HG02759 (cell line): ENCODE results near the gene EEF1AKMT1.

Source experiments
- ATAC-seq: cut with Tn5 transposase; IDR thresholded peaks from one replicate; pipeline ENCODE4 v1.9.1; 2021; ENCODE audit warnings: mild to moderate bottlenecking, moderate library complexity; ENCODE audit not compliant: unreplicated experiment

The EEF1AKMT1 gene

DNA sequence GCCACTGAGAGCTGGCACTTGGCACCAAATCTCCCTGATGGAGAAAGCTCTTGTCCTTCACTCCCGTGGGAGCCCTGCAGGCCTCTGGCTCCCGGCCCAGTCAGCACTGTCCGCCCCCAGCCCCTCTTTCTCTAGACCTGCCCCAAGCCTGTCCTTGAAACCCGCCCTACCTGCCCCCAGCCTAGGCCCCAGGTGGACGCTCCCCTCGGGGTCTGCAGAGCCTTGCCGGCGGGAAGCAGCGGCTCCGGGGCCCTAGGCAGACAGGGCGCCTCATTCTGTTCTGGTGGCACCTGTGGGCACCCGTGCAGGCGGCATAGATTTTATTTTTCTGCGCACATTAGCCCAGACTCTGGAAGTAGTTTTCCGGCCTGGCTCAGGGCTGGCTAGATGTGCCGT is 52.7 kb downstream of the EEF1AKMT1 start:
- no peak for ATAC-seq

DNA sequence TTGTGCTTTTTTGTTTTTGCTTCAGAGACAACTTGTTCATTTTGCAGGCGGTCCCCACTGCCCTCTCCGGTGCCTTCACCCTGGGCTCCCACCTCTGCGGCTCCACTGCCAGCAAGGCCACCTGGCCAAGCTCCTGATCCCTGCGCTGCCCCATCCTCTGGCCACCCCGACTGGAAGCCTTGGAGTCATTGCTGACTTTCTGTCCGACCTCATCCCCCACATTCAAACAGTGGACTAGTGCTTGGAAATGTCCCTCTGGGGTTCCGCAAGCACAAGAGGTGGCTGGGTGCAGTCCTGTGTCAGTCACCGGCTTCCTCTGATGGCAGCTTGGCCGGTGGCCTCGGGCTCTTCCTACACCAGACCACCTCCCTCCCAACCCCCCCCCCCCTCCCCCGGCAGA is 53.3 kb downstream of the EEF1AKMT1 start:
- ATAC-seq = no peak

DNA sequence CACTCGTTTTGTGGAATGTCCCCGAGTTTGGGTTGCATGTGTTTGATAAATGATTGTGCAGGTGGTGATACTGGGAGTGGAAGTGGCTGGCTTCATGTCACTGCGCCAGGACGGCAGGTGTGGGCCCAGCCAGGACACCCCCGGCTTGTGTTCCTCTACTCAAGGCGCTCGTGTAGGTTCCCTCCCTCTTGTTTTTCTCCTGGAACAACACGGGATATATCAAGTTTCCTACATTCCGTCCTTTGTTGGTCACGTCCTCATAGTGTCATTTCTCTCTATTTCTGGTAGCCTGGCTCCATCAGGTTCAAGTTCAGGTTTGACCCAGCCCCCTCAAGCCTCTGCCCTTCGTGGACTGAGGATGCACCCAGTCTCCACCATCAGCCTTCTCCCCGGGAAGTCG is 54.0 kb downstream of the EEF1AKMT1 start:
- no peak for ATAC-seq

DNA sequence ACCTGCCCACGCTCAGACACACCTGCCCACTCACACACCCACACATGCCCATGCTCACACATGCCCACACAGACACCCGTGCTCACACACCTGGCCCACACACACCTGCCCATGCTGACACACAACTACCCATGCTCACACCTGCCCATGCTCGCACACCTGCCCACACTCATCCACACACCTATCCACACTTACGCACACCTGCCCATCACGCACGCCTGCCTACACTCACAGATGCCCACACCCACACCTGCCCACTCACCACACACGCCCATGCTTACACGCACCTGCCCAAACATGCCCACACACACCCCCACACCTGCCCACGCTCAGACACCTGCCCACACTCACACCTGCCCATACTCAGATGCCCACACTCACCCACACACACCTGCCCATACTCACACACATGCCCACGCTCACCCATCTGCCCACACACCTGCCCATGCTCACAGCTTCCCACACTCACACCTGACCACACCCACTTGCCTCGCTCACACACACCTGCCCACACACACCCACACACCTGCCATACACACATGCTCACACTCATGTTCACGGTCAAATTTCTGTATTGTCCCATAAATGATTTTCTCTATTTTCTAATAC is 54.7 kb downstream of the EEF1AKMT1 start:
- no peak for ATAC-seq

DNA sequence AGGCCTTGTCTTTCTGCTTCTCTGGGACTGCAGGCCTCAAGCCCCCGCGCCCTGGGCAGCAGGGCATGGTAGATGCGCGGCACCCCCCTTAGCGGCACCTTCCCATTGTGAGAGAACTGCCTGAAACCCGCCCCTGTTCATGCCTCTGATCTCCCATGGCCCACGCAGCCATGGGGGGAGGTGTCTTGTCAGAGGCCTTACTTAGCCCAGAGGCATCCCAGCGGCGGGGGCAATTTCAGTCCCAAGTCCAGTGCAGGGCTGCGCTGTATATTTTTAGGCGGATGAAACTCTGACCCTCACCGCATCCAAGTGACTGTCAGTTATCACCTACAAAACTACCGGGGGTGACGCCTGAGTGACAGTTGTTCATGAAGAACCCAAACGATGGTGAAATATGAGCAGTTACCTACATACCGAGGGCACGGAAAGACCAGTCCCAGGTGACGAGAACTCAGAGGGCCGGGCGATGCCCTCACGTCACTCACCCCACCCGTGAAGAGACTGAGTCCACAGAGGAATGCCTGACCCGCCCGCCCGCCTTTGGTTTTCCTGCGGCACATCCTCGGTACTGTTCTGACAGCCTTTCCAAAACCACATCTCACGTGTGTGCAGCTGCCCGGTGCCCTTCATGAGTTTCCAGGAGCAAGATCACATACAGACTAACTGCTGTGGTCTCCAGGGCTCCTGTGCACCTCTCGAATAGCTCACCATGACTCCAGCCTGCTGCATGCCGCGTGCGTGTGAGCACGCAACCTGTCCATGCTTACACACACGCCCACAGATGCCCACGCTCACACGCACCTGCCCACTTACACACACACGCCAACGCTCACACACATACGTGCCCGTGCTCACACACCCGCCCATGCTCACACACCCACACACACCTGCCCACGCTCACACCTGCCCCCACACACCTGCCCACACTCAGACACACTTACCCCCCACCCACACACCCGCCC is 55.9 kb downstream of the EEF1AKMT1 start:
- no peak for ATAC-seq

DNA sequence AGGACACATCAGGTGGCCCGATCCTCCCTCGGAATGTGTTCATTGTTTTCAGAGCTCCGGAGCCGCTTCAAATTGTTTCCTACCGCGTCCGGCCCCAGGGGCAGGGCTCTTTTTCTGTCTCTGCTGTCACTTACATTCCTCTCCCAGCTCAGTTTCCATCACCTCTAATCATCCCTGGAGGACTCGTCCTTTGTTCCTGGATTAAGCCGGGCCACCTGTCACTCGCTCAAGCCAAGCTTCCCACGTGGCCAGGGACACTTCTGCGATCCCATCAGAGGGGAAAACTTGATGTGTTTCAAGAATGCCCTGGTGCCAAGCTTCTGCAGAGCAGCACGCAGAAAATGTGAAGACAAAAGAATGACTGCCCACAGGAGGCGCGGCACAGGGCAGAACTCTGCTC is 56.8 kb downstream of the EEF1AKMT1 start:
- ATAC-seq = no peak

DNA sequence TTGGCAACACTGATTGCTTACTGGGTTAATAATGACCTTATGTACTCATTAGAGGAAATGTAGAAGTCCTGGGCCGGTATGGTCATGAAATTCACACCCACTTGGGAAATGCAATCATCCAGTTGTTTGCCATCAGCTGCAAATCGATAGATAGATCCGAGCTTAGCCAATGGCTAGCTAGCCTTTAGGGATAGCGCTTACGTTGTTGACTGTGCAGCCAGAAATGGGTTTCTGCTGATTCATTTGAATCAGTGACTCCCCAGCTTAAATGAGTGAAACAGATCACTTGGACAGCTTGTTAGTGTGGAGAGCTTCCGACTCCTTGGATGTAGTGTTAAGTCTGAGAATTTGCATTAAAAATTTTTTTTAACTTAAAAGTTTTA is 58.4 kb downstream of the EEF1AKMT1 start:
- ATAC-seq = no peak

DNA sequence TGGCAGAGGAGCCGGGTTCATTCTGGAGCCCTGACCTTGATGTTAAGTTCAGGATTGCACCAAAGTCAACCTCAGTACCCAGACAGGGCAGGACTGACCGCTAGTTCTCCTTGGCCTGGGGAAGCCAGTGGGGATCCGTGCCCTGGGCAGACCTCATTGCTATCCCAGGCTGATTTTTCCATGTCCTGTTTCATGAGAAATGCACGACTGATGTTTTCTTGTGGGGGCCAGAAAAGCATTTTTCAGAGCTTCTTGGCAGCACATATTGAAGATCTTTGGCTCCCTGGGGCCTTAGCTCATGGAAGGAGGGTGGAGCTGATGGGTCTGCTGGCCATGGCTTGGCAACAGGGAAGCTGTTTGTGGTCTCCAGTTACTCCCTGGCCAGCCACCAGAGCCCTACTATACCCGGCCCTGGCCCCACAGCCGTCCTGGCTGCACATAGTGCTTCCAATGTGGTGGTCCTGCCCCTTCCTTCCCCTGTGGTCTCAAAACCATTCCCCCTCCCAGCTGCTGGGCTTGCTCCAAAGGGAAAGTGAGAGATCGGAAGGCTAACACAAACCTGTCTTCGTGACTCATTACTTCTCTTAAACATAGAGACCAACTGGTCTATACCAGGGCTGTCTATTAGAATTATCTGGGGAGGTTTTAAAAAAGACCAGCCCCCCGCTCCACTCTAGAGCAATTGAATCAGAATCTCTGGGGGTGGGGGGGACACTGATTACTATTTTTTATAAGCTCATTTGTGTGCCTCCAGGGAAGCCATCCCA is 59.0 kb downstream of the EEF1AKMT1 start:
- no peak for ATAC-seq

DNA sequence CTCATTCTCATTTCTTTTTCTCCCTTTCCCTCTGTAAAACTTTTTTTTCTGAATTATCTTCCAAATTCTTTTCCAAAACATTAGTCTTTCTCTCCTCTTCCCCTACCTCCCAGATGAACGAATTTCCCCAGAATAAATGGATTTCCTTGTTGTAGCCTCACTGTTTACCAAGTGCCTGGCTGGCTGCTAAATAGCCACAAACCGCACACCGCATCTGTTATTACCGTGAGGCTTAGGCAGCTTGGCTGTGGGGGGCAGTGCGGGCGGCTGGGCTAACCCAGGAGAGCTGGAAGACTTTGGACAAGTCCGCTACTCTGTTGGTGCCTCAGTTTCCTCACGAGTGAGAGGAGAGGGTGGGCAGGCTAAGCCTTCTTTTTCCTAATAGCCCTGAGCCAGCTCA is 59.6 kb downstream of the EEF1AKMT1 start:
- no peak for ATAC-seq

DNA sequence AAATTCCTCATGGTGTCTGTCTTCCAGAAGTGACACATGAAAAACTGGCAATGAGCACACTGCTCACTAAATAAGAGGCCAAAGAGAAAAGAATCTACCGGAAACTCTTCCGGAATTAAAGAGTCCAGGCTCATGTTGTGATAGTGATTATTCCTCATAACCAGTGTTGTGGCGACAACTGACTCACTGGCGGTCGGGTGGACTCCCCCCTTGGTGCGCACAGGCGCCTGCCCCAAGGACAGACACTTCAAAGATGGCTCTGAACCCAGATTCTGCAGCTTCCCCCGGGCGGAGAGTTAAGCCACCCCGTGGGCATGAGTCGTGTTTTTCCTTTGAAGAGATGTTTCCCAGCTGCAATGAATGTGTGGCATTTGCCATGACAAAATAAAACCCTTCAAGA is 60.0 kb downstream of the EEF1AKMT1 start:
- ATAC-seq = no peak

DNA sequence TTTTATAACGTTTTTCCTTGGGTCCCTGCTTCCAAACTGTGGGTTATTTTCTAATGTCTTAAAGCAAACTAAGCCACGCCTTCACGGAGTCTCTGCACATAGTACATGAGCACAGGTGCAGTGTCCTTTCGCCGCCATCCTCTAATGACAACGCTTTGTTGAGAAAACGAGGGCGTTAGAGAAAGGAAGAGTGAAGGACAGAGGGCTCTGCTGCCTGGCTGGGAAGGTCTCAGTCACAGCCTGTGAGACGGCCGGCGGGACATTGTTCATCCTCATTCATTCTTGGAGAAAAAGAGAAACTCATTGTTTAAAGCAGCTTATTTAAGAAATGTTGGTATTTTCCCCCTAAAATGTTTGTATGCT is 60.8 kb downstream of the EEF1AKMT1 start:
- ATAC-seq = no peak

DNA sequence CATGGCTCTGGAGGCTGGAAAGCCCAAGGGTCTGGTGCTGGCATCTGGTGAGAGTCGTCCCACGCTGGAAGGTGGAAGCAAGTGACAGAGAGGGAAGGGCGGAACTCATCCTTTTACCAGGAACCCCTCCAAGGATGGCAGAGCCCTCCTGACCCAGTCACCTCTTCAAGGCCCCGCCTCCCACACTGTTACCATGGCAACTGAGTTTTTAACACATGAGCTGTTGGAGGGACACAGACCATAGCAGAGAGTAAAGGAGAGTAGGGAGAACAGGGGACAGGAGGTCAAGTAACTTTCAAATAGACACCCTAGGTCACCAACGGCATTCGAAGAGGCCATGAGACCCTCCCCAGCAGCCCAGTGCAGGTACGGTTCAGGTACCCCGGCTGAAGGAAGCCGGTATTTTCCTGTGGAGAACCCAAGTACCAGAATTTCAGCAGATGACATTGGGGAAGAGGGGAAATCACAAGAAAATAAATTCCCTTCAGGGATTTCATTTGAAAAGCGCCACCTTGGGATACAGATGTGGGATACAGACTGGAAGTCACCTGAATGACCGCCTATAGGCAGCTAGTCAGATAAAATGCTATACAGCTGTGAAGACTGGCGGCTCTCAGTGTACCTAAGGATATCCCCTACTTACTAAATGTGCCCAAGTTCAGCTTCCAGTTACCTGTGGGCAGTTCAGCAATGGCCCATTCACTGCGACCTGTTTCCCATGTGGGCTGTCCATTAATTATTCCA is 62.3 kb downstream of the EEF1AKMT1 start:
- ATAC-seq = no peak

DNA sequence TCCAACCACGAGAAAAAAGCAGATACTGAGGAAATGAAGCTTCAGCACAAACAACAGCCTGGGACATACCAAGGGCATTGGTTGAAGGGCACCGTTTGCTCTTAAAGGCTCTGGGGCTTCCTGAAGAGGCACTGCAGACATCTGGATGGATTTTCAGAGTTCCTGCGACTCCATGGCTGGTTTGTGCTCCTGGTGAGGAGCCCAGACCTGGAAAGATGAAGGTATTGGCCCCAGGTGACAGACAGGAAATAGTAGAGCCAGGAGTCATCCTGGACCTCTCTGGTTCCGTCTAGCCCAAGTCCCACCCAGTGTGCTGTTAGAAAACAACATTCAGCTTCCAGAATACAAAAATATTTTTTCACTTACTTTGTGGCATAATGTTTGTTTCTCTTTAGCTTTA is 64.0 kb downstream of the EEF1AKMT1 start:
- no peak for ATAC-seq

DNA sequence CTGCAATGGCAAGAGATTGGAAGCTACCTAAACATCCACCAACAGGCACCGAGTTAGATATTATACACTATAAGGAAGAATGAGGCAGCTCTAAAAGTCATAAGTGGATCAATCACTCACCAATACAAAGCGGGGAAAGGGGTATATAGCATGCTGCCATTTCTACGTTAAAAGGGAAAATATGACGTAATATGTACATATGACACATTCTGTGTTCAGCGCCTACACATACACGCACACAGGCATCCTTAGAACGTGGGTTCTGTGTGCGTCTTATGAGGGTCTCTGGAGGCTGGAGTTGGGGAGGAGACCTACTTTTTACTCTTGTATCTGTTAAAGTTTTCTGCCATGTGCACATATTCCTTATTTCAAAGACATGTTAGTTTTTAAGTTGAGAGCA is 64.4 kb downstream of the EEF1AKMT1 start:
- ATAC-seq = no peak

DNA sequence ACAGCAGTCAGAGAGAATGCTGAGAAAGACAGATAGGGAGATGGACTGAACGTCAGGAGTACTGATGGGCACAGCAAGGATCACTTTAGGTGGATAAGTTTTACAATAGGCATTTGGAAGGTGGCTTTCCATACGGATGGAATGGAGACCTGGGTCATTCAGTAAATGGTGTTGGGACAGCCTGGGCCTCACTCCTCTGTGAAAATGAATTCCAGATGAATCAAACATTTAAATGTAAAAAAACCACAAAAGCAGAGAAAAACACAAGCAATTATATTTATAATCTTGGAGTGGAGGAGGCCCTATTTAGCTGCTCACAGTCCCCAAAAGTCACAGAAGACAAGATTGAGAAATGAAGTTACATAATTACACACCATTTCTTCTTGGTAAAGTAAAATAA is 65.5 kb downstream of the EEF1AKMT1 start:
- no peak for ATAC-seq

DNA sequence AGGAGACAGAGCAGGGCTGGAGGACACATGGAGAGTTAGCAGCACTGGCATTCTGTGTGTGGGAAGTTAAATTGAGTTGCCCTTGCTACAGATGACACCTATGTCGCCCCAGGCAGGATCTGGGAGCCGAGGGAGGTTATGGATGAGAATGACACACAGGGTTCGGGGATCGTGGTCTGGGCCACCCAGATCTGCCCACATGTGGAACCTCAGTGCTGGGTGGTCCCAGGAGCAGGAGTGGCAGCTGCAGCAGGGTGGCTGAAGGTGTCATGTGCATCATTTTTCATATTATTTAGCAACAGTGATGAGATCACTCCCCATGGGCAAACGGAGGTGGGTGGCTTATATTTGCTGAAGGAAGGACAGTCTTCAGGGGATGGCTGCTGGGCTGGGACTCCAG is 67.1 kb downstream of the EEF1AKMT1 start:
- ATAC-seq = no peak

DNA sequence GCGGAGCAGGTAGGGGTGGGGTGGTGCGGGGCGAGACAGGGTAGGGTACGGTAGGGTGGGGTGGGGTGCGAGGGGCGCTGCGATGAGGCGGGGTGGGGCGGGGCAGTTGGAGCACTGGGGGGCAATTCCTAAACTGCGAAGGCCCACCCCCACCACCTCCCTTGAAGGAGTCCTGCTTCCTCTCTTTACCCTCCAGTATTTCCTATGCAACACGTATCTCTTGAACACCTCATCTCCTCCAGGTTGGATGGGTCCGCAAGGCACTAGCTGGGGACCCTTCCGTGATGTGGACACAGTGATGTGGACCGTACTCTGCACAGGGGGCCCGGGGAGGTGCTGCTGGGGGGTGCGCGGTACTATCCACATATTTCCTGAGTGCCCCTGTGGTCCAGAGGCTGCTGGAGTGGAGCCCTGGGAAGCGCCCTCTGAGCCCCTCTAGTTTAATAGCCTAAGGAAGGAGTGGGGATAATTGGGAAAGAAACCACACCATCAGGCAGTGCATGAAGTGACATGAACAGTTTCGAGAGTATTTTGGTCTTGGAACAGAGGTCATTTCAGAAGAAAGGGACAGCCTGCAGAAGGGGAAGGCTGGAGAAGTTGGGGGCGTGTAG is 69.2 kb downstream of the EEF1AKMT1 start:
- ATAC-seq = no peak

DNA sequence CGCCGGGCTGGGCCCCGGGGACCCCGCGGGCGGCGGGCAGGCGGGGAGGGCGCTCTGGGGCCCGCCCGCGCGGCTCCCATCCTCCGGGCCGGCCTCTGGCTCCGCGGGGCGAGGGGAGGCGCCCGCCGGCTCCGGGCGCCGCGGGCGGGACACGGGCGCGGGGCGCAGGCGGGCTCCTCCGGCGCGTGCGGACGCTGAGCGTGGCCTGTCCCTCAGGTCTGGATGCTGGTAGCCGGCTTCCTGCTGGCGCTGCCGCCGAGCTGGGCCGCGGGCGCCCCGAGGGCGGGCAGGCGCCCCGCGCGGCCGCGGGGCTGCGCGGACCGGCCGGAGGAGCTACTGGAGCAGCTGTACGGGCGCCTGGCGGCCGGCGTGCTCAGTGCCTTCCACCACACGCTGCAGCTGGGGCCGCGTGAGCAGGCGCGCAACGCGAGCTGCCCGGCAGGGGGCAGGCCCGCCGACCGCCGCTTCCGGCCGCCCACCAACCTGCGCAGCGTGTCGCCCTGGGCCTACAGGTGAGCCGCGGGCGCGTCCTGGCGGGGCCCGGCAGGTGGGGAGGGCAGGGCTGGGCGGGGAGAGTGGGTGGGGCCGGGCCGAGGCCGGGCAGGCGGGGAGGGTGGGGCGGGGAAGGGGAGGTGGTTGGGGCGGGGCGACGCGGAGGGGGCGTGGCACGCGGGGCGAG is 69.8 kb downstream of the EEF1AKMT1 start:
- peak; percentile 92 for ATAC-seq

DNA sequence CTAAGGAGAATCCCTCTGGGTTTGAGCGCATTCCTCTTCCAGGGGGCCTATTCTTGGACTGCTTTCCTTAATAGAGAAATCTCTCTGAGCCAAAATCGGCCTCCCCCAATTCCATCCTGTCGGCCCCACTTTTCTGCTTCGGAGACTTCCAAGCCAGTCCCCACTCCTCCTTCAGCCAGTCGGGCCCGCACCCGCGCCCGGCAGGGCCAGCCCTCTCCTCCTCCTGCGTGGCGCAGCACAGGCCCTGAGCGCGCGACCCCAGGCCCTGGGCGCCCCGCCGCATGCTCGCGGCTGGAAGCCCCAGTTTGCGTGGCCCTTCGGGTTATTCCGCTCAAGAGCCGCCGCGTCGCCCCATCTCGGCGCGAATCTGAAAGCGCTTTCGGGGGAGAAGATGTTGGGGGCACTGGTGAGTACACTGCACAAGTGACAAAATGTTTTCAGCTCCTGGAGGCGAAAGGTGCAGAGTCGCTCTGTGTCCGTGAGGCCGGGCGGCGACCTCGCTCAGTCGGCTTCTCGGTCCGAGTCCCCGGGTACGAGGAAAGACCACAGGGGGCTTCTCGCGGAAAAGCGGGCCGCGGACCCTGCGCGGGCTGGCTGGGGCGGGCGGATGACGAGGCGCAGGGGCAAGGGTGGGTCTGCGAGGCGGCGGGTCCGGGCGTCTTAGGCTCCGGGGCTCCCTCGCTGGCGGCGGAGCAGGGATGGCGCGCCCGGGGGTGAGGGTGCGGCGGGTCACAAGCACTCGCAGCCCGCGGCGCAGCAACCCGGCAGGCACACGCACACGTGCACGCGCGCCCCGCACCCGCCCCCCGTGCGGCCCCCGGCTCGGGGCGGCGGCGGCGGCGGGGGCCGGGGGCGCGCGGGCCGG is 70.6 kb downstream of the EEF1AKMT1 start, which contains the start of gene IL17D:
Gene IL17D, plus strand, starts transcription at position 785 of the 865 bp plus-strand sequence. CDS start 303 bp downstream, outside the sequence.
- ATAC-seq = peak; percentile 42
